BJ (cell line): ENCODE data around the gene GTSE1. TPM values are rescaled to one million over a fixed set of nuclear protein-coding genes. Genes with fewer than 3 reads are reported as not detected.

ENCODE experiments used
- CTCF ChIA-PET: fragments of 350-600 bp; formaldehyde crosslinking; extraction: SDS; loops from one replicate; lab custom pipeline; 2021; ENCODE audit warnings: antibody characterized with exemption, inconsistent platforms; lab: Yijun Ruan, JAX
- POLR2A ChIA-PET: fragments of 300-600 bp; sonication (Branson Sonifier 250); formaldehyde crosslinking; extraction: SDS; loops from one replicate; lab custom pipeline; 2021; ENCODE audit warnings: antibody characterized with exemption; lab: Charles Lee
- DNase-seq: peaks from one replicate; pipeline ENCODE4 v3.0.0-alpha.2; 2011; ENCODE audit warnings: low read depth
- H3K27me3 ChIP-seq: 2 replicates; pipeline ENCODE4 v1.6.0; 2011; ENCODE audit warnings: low read length; ENCODE audit not compliant: control insufficient read depth, insufficient read depth
- H3K36me3 ChIP-seq: 2 replicates; pipeline ENCODE4 v1.5.1; 2011; ENCODE audit warnings: low read length; ENCODE audit not compliant: control insufficient read depth, insufficient read depth
- H3K4me3 ChIP-seq: 2 replicates; pipeline ENCODE4 v1.5.1; 2011; ENCODE audit warnings: low read depth, mild to moderate bottlenecking, control low read depth, low read length
- CTCF ChIP-seq: IDR thresholded peaks from 2 replicates; pipeline ENCODE4 v1.5.1; 2011; ENCODE audit warnings: low read depth, mild to moderate bottlenecking, control low read depth, inconsistent platforms, low read length, moderate library complexity; ENCODE audit not compliant: insufficient read depth
- polyA plus RNA-seq: library from polyadenylated mRNA; depleted of rRNA; stranded (reverse); fragments of >200 nt; gene quantifications from 2 replicates; pipeline ENCODE4 v1.2.3, GENCODE V29; 2011

Gene GTSE1
- polyA plus RNA-seq, 1 experiment: 12.2 TPM

GRCh38 chr22:46338636-46339035, 42.0 kb downstream of the GTSE1 start:
- DNase-seq: no peak
- POLR2A ChIA-PET: no interaction called here
- Histone ChIP-seq H3K27me3 (no peaks in the 10 kb centered on the region), H3K36me3 (peaks cover 18% of the 10 kb centered on the region), H3K4me3 (no peak overlapping the region)
- CTCF ChIA-PET: interaction anchor here (1.0 kb wide), 1 partner anchor 29 kb away, joined by 4 read pairs; no protein-coding TSS in a partner anchor
- no peak for TF ChIP-seq CTCF

GRCh38 chr22:46339956-46340355, 43.3 kb downstream of the GTSE1 start:
- CTCF ChIA-PET: no interaction called here
- no peaks in the 10 kb centered on the region for H3K27me3 ChIP-seq
- H3K36me3 ChIP-seq: peaks cover 25% of the 10 kb centered on the region
- POLR2A ChIA-PET: no interaction called here
- TF ChIP-seq CTCF: no peak
- no peak for DNase-seq
- no peak overlapping the region for H3K4me3 ChIP-seq

DNA sequence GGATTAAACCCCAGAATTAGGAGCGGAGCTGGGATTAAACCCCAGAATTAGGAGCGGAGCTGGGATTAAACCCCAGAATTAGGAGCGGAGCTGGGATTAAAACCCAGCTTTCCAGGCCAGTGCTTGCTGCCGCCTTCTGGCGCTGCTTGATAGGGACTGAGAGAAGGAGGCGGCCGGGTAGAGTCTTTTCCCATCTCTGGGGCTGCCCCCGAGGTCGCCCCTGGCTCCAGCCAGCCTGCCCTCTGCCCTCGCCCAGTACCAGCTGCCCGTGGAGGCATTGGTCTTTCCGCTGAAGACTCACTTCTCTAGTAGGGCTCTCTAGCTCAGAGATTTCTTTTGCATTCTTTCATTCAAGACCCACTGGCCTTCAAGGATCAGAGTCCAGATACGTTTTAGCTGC, 44.0 kb downstream of the GTSE1 start:
- POLR2A ChIA-PET: no interaction called here

DNA sequence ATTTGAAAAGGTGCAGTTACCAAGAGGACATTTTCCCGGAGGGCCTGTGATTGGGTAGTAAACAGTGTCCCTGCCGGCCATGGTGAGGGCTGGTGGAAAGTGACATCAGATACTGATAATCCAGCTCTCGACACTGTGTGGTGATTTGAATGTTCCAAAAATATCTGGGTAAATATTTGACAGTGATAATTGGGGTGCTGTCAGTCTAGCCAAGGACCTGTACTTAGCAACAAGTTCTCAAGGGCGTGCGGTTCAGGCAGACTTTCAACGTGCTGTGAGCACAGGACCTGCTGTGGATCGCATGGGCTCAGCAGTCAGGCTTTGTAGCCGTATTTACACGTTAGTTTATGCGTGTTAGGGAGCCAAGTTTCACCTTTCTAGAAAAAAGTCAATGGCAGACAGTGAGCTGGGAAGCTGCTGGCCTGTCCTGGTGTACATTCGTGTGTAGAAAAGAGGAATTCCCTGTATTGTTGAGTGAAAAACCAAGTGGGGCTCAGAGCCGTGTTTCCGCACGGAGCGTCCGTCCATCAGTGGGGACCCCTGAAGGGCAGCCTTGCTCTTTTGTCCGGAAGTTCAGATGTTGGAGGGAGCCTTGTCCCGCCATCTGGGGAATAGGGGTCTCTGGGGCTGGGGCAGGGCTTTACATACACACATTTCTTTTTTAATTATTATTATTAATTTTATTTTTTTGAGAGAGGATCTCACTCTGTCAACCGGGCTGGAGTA, 50.2 kb downstream of the GTSE1 start:
- no peak for DNase-seq
- POLR2A ChIA-PET: no interaction called here
- Histone ChIP-seq H3K36me3 (peaks cover 51% of the 10 kb centered on the region), H3K27me3 (no peaks in the 10 kb centered on the region), H3K4me3 (no peak overlapping the region)
- no peak for TF ChIP-seq CTCF
- CTCF ChIA-PET: interaction anchor here (1.0 kb wide), 1 partner anchor 9 kb away, joined by 3 read pairs; no protein-coding TSS in a partner anchor

More for the DNA sequence above, 44.0 kb downstream of the GTSE1 start:
- Histone ChIP-seq H3K36me3 (peaks cover 26% of the 10 kb centered on the region), H3K4me3 (no peak overlapping the region), H3K27me3 (no peaks in the 10 kb centered on the region)
- no peak for TF ChIP-seq CTCF
- CTCF ChIA-PET: interaction anchor here (1.0 kb wide), 1 partner anchor 27 kb away, joined by 5 read pairs; no protein-coding TSS in a partner anchor
- no peak for DNase-seq

DNA sequence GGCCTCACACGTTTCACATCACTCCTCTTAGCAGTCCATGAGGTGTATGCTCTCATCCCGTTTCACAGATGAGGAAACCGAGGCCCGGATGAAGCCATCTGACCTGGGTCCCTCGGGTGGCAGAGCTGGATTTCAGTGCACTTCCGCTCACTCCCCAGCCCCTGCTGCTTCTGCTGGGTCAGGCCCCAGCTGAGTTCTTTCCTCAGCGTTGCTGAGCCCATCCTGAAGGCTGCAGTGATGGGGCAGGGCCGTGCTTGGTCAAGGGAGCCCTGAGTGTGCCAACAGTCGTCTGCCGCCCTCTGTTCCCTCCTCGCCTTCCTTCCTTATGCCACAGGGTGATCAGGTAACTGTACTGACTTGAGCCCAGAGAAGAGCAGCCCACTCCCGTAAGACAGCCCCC, 51.0 kb downstream of the GTSE1 start:
- H3K27me3 ChIP-seq: no peaks in the 10 kb centered on the region
- no peak overlapping the region for H3K4me3 ChIP-seq
- DNase-seq: no peak
- no peak for TF ChIP-seq CTCF
- POLR2A ChIA-PET: no interaction called here
- peaks cover 48% of the 10 kb centered on the region for H3K36me3 ChIP-seq
- CTCF ChIA-PET: interaction anchor here (1.0 to 1.1 kb wide), 2 partner anchors 8 to 194 kb away, joined by 3 read pairs; no protein-coding TSS in a partner anchor
